ENCODE results near the gene RFC5.
"Not testable (repeated sequence)": the region's sequence is repeated elsewhere in the genome, so short reads cannot be mapped to it uniquely, and the experiment has no call there.

Gene RFC5

DNA sequence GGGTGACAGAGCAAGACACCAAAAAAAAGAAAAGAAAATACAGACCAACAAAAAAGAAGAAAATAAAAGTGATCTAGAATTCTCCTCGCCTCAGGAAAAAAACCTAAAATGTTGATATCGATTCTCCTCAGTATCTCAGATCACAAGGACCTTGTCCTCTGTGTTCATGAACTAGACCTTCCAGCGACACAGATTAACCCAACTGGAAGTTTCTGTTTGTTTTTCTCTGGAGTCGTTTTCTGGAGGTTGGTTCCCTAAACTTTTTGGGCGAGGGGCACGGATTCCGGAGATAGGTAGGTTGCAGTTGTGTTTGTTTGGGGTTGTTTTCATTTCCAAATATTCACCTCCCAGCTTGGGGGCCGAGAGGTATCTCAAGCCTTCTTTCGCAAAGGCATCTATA lies 559 bp upstream of the RFC5 start:
- TF ChIP-seq ZNF175 (tag by site-specific recombination; IDR thresholded peaks at IDR 0.05): no peak
- TF ChIP-seq ELK4 (IDR thresholded peaks at IDR 0.05; ENCODE audit: borderline replicate concordance, low read depth, low read length): no peak
- TF ChIP-seq ZNF610 (tag by site-specific recombination; IDR thresholded peaks at IDR 0.05; ENCODE audit: borderline replicate concordance): no peak
- TF ChIP-seq, protein P1, sequence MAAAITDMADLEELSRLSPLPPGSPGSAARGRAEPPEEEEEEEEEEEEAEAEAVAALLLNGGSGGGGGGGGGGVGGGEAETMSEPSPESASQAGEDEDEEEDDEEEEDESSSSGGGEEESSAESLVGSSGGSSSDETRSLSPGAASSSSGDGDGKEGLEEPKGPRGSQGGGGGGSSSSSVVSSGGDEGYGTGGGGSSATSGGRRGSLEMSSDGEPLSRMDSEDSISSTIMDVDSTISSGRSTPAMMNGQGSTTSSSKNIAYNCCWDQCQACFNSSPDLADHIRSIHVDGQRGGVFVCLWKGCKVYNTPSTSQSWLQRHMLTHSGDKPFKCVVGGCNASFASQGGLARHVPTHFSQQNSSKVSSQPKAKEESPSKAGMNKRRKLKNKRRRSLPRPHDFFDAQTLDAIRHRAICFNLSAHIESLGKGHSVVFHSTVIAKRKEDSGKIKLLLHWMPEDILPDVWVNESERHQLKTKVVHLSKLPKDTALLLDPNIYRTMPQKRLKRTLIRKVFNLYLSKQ (tag by site-specific recombination; IDR thresholded peaks at IDR 0.05; ENCODE audit: borderline replicate concordance): no peak
- no peak for TF ChIP-seq ZSCAN30 (tag by site-specific recombination; IDR thresholded peaks at IDR 0.05)
- no peak for TF ChIP-seq ZNF660 (tag by site-specific recombination; IDR thresholded peaks at IDR 0.05)
- no peak for TF ChIP-seq ZNF580 (tag by site-specific recombination; IDR thresholded peaks at IDR 0.05)
- H3K9me3 ChIP-seq (ENCODE audit: control insufficient read depth, insufficient read depth, low read depth, low read length): no peaks in the 10 kb centered on the region
- ChIA-PET CTCF (interaction anchor here (0.7 to 1.3 kb wide), 3 partner anchors 66 to 547 kb away, joined by 3 read pairs; no protein-coding TSS in a partner anchor), POLR2A (interaction anchor here (0.7 to 1.6 kb wide), 6 partner anchors 12 to 141 kb away, joined by 3 to 4 read pairs (median 3); partner anchors contain the start of gene KSR2)
- peaks cover 4% of the 10 kb centered on the region; the same call in 1 of the 2 replicates for H3K4me1 ChIP-seq (ENCODE audit: control insufficient read depth, insufficient read depth, low read length)
- no peak overlapping the region for H3K27ac ChIP-seq (ENCODE audit: extremely low read depth, low read depth, low read length)
- peaks cover 26 to 34% of the 10 kb centered on the region in 2 experiments for H3K36me3 ChIP-seq (ENCODE audit: control insufficient read depth in 2 of 2, insufficient read depth in 1 of 2, low read length in 2 of 2)
- no peak overlapping the region for H3K4me3 ChIP-seq (ENCODE audit: low read depth, low read length)

DNA sequence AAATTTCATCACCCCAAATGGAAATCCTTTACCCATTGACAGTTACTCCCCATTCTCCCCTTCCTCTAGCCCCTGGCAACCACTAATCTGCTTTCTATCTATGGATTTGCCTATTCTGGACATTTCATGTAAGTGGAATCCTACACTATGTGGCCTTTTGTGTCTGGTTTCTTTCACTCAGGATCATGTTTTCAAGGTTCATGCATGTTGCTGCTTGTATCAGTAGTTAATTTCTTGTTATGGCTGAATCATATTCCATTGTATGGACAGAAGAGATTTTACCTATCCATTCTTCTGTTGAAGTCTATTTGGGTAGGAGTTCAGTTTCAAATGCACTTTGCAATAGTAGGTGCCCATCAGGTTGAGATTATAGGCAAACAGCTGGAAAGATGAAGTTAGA lies 1.4 kb downstream of the RFC5 start:
- Histone ChIP-seq H3K4me1 (ENCODE audit: control insufficient read depth, insufficient read depth, low read length) (peaks cover 4% of the 10 kb centered on the region; the same call in 1 of the 2 replicates), H3K9me3 (ENCODE audit: control insufficient read depth, insufficient read depth, low read depth, low read length) (no peaks in the 10 kb centered on the region), H3K27ac (ENCODE audit: extremely low read depth, low read depth, low read length) (no peak overlapping the region), H3K36me3 (ENCODE audit: control insufficient read depth in 2 of 2, insufficient read depth in 1 of 2, low read length in 2 of 2) (peaks cover 43 to 54% of the 10 kb centered on the region in 2 experiments), H3K4me3 (ENCODE audit: low read depth, low read length) (peak overlapping the region; percentile 100)
- ChIA-PET CTCF (interaction anchor here (0.6 to 2.0 kb wide), 4 partner anchors 17 to 144 kb away, joined by 3 to 9 read pairs (median 5); no protein-coding TSS in a partner anchor), POLR2A (no interaction called here)
- TF ChIP-seq ZNF416 (tag by site-specific recombination; IDR thresholded peaks at IDR 0.05): no peak
- TF ChIP-seq, protein P1 (tag by site-specific recombination; IDR thresholded peaks at IDR 0.05; ENCODE audit: borderline replicate concordance): no peak
- TF ChIP-seq ZNF792 (tag by site-specific recombination; IDR thresholded peaks at IDR 0.05): no peak

DNA sequence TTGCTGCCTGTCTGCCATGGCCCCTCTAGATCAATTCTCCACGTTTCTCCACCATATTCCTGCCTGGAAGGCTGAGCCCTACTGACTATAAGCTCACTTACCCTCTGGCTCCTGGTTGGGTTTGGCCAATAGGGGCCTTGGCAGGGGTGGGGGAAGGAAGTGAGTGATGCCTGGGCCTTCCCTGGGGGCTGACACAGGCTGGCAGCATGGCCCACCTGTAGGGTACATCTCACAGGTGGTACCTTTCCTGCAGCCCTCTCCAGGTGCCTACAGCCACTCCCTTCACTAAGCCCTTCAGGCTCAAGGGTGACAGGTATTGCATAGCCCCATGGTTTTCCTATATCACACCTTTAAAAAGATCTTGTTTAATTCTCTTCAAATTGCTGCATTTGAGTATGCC lies 3.5 kb downstream of the RFC5 start:
- no peak overlapping the region for H3K27ac ChIP-seq (ENCODE audit: extremely low read depth, low read depth, low read length)
- POLR2A ChIA-PET: no interaction called here
- no peak overlapping the region for H3K4me3 ChIP-seq (ENCODE audit: low read depth, low read length)
- peaks cover 4% of the 10 kb centered on the region; the same call in 1 of the 2 replicates for H3K4me1 ChIP-seq (ENCODE audit: control insufficient read depth, insufficient read depth, low read length)
- no peak for TF ChIP-seq ZNF571 (tag by site-specific recombination; IDR thresholded peaks at IDR 0.05)
- TF ChIP-seq ZNF600 (tag by site-specific recombination; IDR thresholded peaks at IDR 0.05): no peak
- TF ChIP-seq GLI4 (tag by site-specific recombination; IDR thresholded peaks at IDR 0.05): no peak
- TF ChIP-seq, protein P2, sequence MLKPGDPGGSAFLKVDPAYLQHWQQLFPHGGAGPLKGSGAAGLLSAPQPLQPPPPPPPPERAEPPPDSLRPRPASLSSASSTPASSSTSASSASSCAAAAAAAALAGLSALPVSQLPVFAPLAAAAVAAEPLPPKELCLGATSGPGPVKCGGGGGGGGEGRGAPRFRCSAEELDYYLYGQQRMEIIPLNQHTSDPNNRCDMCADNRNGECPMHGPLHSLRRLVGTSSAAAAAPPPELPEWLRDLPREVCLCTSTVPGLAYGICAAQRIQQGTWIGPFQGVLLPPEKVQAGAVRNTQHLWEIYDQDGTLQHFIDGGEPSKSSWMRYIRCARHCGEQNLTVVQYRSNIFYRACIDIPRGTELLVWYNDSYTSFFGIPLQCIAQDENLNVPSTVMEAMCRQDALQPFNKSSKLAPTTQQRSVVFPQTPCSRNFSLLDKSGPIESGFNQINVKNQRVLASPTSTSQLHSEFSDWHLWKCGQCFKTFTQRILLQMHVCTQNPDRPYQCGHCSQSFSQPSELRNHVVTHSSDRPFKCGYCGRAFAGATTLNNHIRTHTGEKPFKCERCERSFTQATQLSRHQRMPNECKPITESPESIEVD (tag by site-specific recombination; IDR thresholded peaks at IDR 0.05): no peak
- TF ChIP-seq SCRT2 (tag by site-specific recombination; IDR thresholded peaks at IDR 0.05): peak; percentile 68; the same call in 1 of the 2 replicates
- TF ChIP-seq SCRT1 (tag by site-specific recombination; IDR thresholded peaks at IDR 0.05; ENCODE audit: borderline replicate concordance): 0 out of 2 replicates have a peak, but pooled peaks have one; percentile 53
- TF ChIP-seq ZNF624 (tag by site-specific recombination; IDR thresholded peaks at IDR 0.05): no peak
- peaks cover 51 to 71% of the 10 kb centered on the region in 2 experiments for H3K36me3 ChIP-seq (ENCODE audit: control insufficient read depth in 2 of 2, insufficient read depth in 1 of 2, low read length in 2 of 2)
- H3K9me3 ChIP-seq (ENCODE audit: control insufficient read depth, insufficient read depth, low read depth, low read length): no peaks in the 10 kb centered on the region
- CTCF ChIA-PET: interaction anchor here (0.5 to 2.0 kb wide), 2 partner anchors 15 to 165 kb away, joined by 3 to 7 read pairs; no protein-coding TSS in a partner anchor

GRCh38 chr12:118022097-118022727 lies 5.7 kb downstream of the RFC5 start:
- H3K4me3 ChIP-seq (ENCODE audit: low read depth, low read length); H3K4me1 ChIP-seq (ENCODE audit: control insufficient read depth, insufficient read depth, low read length); H3K27ac ChIP-seq (ENCODE audit: extremely low read depth, low read depth, low read length); H3K9me3 ChIP-seq (ENCODE audit: control insufficient read depth, insufficient read depth, low read depth, low read length); POLR2A ChIA-PET: not testable (repeated sequence)
- CTCF ChIA-PET: interaction anchor here (1.2 kb wide), 1 partner anchor 13 kb away, joined by 3 read pairs; no protein-coding TSS in a partner anchor
- H3K36me3 ChIP-seq (ENCODE audit: control insufficient read depth in 2 of 2, insufficient read depth in 1 of 2, low read length in 2 of 2): peaks cover 71 to 93% of the 10 kb centered on the region in 2 experiments
